BLaER1 treated with 17β-estradiol and CSF1 and Interleukin-3, amounts not matched to agents 10 nM and 100 nM (cell line): ENCODE measurements around the gene SLC6A18.
A peak's percentile ranks its signal among the peaks of the same experiment; 100 is the strongest.
"Not testable (repeated sequence)": the region's sequence is repeated elsewhere in the genome, so short reads cannot be mapped to it uniquely, and the experiment has no call there.

Experiments
- H3K27ac ChIP-seq, 11 experiments: shearing (Covaris generic); formaldehyde crosslinking; 2 replicates each; pipeline ENCODE4 v1.8.1; 2022
- H3K27me3 ChIP-seq, 11 experiments: shearing (Covaris generic); formaldehyde crosslinking; 2 replicates each; pipeline ENCODE4 v1.8.1; 2022
- H3K36me3 ChIP-seq, 11 experiments: shearing (Covaris generic); formaldehyde crosslinking; 2 replicates each; pipeline ENCODE4 v1.8.1; 2022
- H3K4me1 ChIP-seq, 10 experiments: shearing (Covaris generic); formaldehyde crosslinking; 2 replicates each; pipeline ENCODE4 v1.8.1; 2022
- H3K4me2 ChIP-seq, 11 experiments: shearing (Covaris generic); formaldehyde crosslinking; 2 replicates each; pipeline ENCODE4 v1.8.1; 2022
- H3K4me3 ChIP-seq, 10 experiments: shearing (Covaris generic); formaldehyde crosslinking; 2 replicates each; pipeline ENCODE4 v1.8.1; 2022
- H3K9ac ChIP-seq, 11 experiments: shearing (Covaris generic); formaldehyde crosslinking; 2 replicates each; pipeline ENCODE4 v1.8.1; 2022
- H3K9me3 ChIP-seq, 11 experiments: shearing (Covaris generic); formaldehyde crosslinking; replicated peaks in 1 of 11; 2 replicates each; pipeline ENCODE4 v1.8.1; 2022
- H4K20me1 ChIP-seq, 11 experiments: shearing (Covaris generic); formaldehyde crosslinking; 2 replicates each; pipeline ENCODE4 v1.8.1; 2022
- Cebpa-rat ChIP-seq, 11 experiments: shearing (Covaris generic); IDR thresholded peaks; 2 replicates each; pipeline ENCODE4 v1.8.1; 2022

Gene SLC6A18

GRCh38 chr5:1262381-1262780 lies 37.2 kb downstream of the SLC6A18 start:
- no peaks in the 10 kb centered on the region for H3K27me3 ChIP-seq
- H3K9ac ChIP-seq, result no peak overlapping the region
- H3K4me2 ChIP-seq, result no peak overlapping the region
- H3K4me1 ChIP-seq, result peaks cover 0 to 13% (median 2%) of the 10 kb centered on the region in 10 experiments; a peak in 5 of 20 replicates
- no peaks in the 10 kb centered on the region for H3K9me3 ChIP-seq
- TF ChIP-seq Cebpa-rat (IDR thresholded peaks at IDR 0.05), result no peak
- no peak overlapping the region for H3K4me3 ChIP-seq
- no peak overlapping the region for H3K27ac ChIP-seq
- peaks cover 0 to 98% (median 78%) of the 10 kb centered on the region in 11 experiments; a peak in 16 of 22 replicates for H3K36me3 ChIP-seq
- H4K20me1 ChIP-seq, result peaks cover 0 to 80% (median 13%) of the 10 kb centered on the region in 11 experiments; a peak in 12 of 22 replicates

- no peaks in the 10 kb centered on the region for H3K9me3 ChIP-seq
- peaks cover 0 to 100% (median 84%) of the 10 kb centered on the region in 11 experiments; a peak in 16 of 22 replicates for H3K36me3 ChIP-seq
- TF ChIP-seq Cebpa-rat (IDR thresholded peaks at IDR 0.05), result no peak
- H3K4me3 ChIP-seq, result no peak overlapping the region
- no peak overlapping the region for H3K9ac ChIP-seq
- H3K4me1 ChIP-seq, result 0 out of 20 replicates have a peak, but pooled peaks cover 0 to 8% (median 0%) of the 10 kb centered on the region in 10 experiments
- H4K20me1 ChIP-seq, result peaks cover 0 to 76% (median 8%) of the 10 kb centered on the region in 11 experiments; a peak in 11 of 22 replicates
- no peaks in the 10 kb centered on the region for H3K27me3 ChIP-seq
- H3K27ac ChIP-seq, result no peak overlapping the region
- H3K4me2 ChIP-seq, result no peak overlapping the region
These were observed 39.0 kb downstream of the SLC6A18 start for GRCh38 chr5:1264211-1264610.

GRCh38 chr5:1265026-1265425 lies 39.8 kb downstream of the SLC6A18 start:
- Histone ChIP-seq H3K27me3 (no peaks in the 10 kb centered on the region), H4K20me1 (peaks cover 0 to 76% (median 8%) of the 10 kb centered on the region in 11 experiments; a peak in 11 of 22 replicates), H3K4me1 (0 out of 20 replicates have a peak, but pooled peaks cover 0 to 8% (median 0%) of the 10 kb centered on the region in 10 experiments), H3K9ac (peak overlapping the region in 1 of 11 experiments; percentile 24; a peak in 1 of 22 replicates), H3K4me3 (no peak overlapping the region), H3K4me2 (no peak overlapping the region), H3K9me3 (no peaks in the 10 kb centered on the region), H3K27ac (peak overlapping the region in 3 of 11 experiments; percentile 13 to 34 (median 18); a peak in 1 of 22 replicates), H3K36me3 (peaks cover 0 to 100% (median 92%) of the 10 kb centered on the region in 11 experiments; a peak in 16 of 22 replicates)
- TF ChIP-seq Cebpa-rat (IDR thresholded peaks at IDR 0.05), result no peak

- H3K27me3 ChIP-seq, result no peaks in the 10 kb centered on the region
- H3K4me3 ChIP-seq, result no peak overlapping the region
- 0 out of 20 replicates have a peak, but pooled peaks cover 0 to 8% (median 0%) of the 10 kb centered on the region in 10 experiments for H3K4me1 ChIP-seq
- H4K20me1 ChIP-seq, result peaks cover 0 to 84% (median 6%) of the 10 kb centered on the region in 11 experiments; a peak in 12 of 22 replicates
- peak overlapping the region in 1 of 11 experiments; percentile 24; a peak in 1 of 22 replicates for H3K9ac ChIP-seq
- no peak for TF ChIP-seq Cebpa-rat (IDR thresholded peaks at IDR 0.05)
- no peak overlapping the region for H3K4me2 ChIP-seq
- peaks cover 0 to 100% (median 92%) of the 10 kb centered on the region in 11 experiments; a peak in 16 of 22 replicates for H3K36me3 ChIP-seq
- peak overlapping the region in 3 of 11 experiments; percentile 13 to 34 (median 18); a peak in 1 of 22 replicates for H3K27ac ChIP-seq
- no peaks in the 10 kb centered on the region for H3K9me3 ChIP-seq
These were observed 40.6 kb downstream of the SLC6A18 start for GRCh38 chr5:1265461-1266455.

GRCh38 chr5:1266791-1267190 lies 41.6 kb downstream of the SLC6A18 start:
- Histone ChIP-seq H3K27me3 (no peaks in the 10 kb centered on the region), H4K20me1 (peaks cover 0 to 85% (median 8%) of the 10 kb centered on the region in 11 experiments; a peak in 11 of 22 replicates), H3K9me3 (no peaks in the 10 kb centered on the region), H3K4me1 (0 out of 20 replicates have a peak, but pooled peaks cover 0 to 8% (median 0%) of the 10 kb centered on the region in 10 experiments), H3K36me3 (peaks cover 0 to 100% (median 93%) of the 10 kb centered on the region in 11 experiments; a peak in 16 of 22 replicates), H3K9ac (no peak overlapping the region), H3K4me3 (no peak overlapping the region), H3K27ac (no peak overlapping the region), H3K4me2 (no peak overlapping the region)
- no peak for TF ChIP-seq Cebpa-rat (IDR thresholded peaks at IDR 0.05)

- not testable (repeated sequence) for H3K9me3 ChIP-seq, H3K4me1 ChIP-seq, H3K4me2 ChIP-seq, H3K4me3 ChIP-seq, H3K9ac ChIP-seq, H3K27me3 ChIP-seq, H3K27ac ChIP-seq
- peaks cover 0 to 87% (median 12%) of the 10 kb centered on the region in 11 experiments; a peak in 11 of 22 replicates for H4K20me1 ChIP-seq
- H3K36me3 ChIP-seq, result peaks cover 0 to 100% (median 93%) of the 10 kb centered on the region in 11 experiments; a peak in 16 of 22 replicates
These were observed 42.3 kb downstream of the SLC6A18 start for GRCh38 chr5:1267464-1267863.

- Histone ChIP-seq H3K4me1 (0 out of 20 replicates have a peak, but pooled peaks cover 0 to 8% (median 0%) of the 10 kb centered on the region in 10 experiments), H3K27me3 (no peaks in the 10 kb centered on the region), H3K36me3 (peaks cover 0 to 94% (median 87%) of the 10 kb centered on the region in 11 experiments; a peak in 16 of 22 replicates), H4K20me1 (peaks cover 0 to 81% (median 12%) of the 10 kb centered on the region in 11 experiments; a peak in 11 of 22 replicates), H3K9ac (no peak overlapping the region), H3K4me3 (no peak overlapping the region), H3K4me2 (no peak overlapping the region), H3K27ac (no peak overlapping the region), H3K9me3 (no peaks in the 10 kb centered on the region)
- no peak for TF ChIP-seq Cebpa-rat (IDR thresholded peaks at IDR 0.05)
These were observed 42.9 kb downstream of the SLC6A18 start for GRCh38 chr5:1268056-1268455.

- Histone ChIP-seq H3K4me3 (no peak overlapping the region), H3K27ac (no peak overlapping the region), H3K4me2 (no peak overlapping the region), H3K9me3 (peaks cover 0 to 1% (median 0%) of the 10 kb centered on the region in 11 experiments; a peak in 5 of 22 replicates), H3K36me3 (peaks cover 0 to 89% (median 83%) of the 10 kb centered on the region in 11 experiments; a peak in 16 of 22 replicates), H3K27me3 (no peaks in the 10 kb centered on the region), H3K4me1 (0 out of 20 replicates have a peak, but pooled peaks cover 0 to 8% (median 0%) of the 10 kb centered on the region in 10 experiments), H3K9ac (no peak overlapping the region), H4K20me1 (peaks cover 0 to 76% (median 12%) of the 10 kb centered on the region in 11 experiments; a peak in 11 of 22 replicates)
- no peak for TF ChIP-seq Cebpa-rat (IDR thresholded peaks at IDR 0.05)
These were observed 43.5 kb downstream of the SLC6A18 start for GRCh38 chr5:1268666-1269065.
